ENCODE data around the gene RNLS.

Gene RNLS

GRCh38 chr10:88473989-88474883 lies 108.9 kb downstream of the RNLS start:
- H3K36me3 ChIP-seq = no peaks in the 10 kb centered on the region
- no peak overlapping the region for H3K4me3 ChIP-seq (ENCODE audit: low read depth, low read length)
- no peak for TF ChIP-seq CTCF (IDR thresholded peaks at IDR 0.05; ENCODE audit: low read depth, low read length)
- DNase-seq = peak; percentile 23
- H3K27me3 ChIP-seq (ENCODE audit: insufficient read depth, low read depth, severe bottlenecking) = no peaks in the 10 kb centered on the region
- no peak overlapping the region for H3K27ac ChIP-seq
- no peaks in the 10 kb centered on the region for H3K9me3 ChIP-seq (ENCODE audit: severe bottlenecking)

GRCh38 chr10:88472540-88472939 lies 110.6 kb downstream of the RNLS start:
- H3K36me3 ChIP-seq = no peaks in the 10 kb centered on the region
- no peak for TF ChIP-seq CTCF (IDR thresholded peaks at IDR 0.05; ENCODE audit: low read depth, low read length)
- no peak overlapping the region for H3K27ac ChIP-seq
- no peaks in the 10 kb centered on the region for H3K9me3 ChIP-seq (ENCODE audit: severe bottlenecking)
- DNase-seq = no peak
- H3K27me3 ChIP-seq (ENCODE audit: insufficient read depth, low read depth, severe bottlenecking) = no peaks in the 10 kb centered on the region
- no peak overlapping the region for H3K4me3 ChIP-seq (ENCODE audit: low read depth, low read length)

- Histone ChIP-seq H3K4me3 (ENCODE audit: low read depth, low read length) (no peak overlapping the region), H3K27me3 (ENCODE audit: insufficient read depth, low read depth, severe bottlenecking) (no peaks in the 10 kb centered on the region), H3K9me3 (ENCODE audit: severe bottlenecking) (no peaks in the 10 kb centered on the region), H3K27ac (no peak overlapping the region), H3K36me3 (no peaks in the 10 kb centered on the region)
- no peak for DNase-seq
- no peak for TF ChIP-seq CTCF (IDR thresholded peaks at IDR 0.05; ENCODE audit: low read depth, low read length)
Observed at GRCh38 chr10:88471899-88472298, 111.2 kb downstream of the RNLS start.

- no peaks in the 10 kb centered on the region for H3K27me3 ChIP-seq (ENCODE audit: insufficient read depth, low read depth, severe bottlenecking)
- H3K36me3 ChIP-seq = no peaks in the 10 kb centered on the region
- no peak overlapping the region for H3K27ac ChIP-seq
- no peak overlapping the region for H3K4me3 ChIP-seq (ENCODE audit: low read depth, low read length)
- TF ChIP-seq CTCF (IDR thresholded peaks at IDR 0.05; ENCODE audit: low read depth, low read length) = no peak
- DNase-seq = no peak
- H3K9me3 ChIP-seq (ENCODE audit: severe bottlenecking) = no peaks in the 10 kb centered on the region
Observed at GRCh38 chr10:88467835-88468485, 115.2 kb downstream of the RNLS start.

- Histone ChIP-seq H3K9me3 (ENCODE audit: severe bottlenecking) (no peaks in the 10 kb centered on the region), H3K27me3 (ENCODE audit: insufficient read depth, low read depth, severe bottlenecking) (no peaks in the 10 kb centered on the region), H3K27ac (no peak overlapping the region), H3K36me3 (no peaks in the 10 kb centered on the region), H3K4me3 (ENCODE audit: low read depth, low read length) (no peak overlapping the region)
- TF ChIP-seq CTCF (IDR thresholded peaks at IDR 0.05; ENCODE audit: low read depth, low read length) = no peak
- DNase-seq = no peak
Observed at GRCh38 chr10:88466786-88467185, 116.3 kb downstream of the RNLS start.

All from WERI-Rb-1 (cell line).